NT2/D1 (cell line): ENCODE data around the gene KAZN.

Experiments
- SUZ12 ChIP-seq: IDR thresholded peaks from 2 replicates; pipeline ENCODE4 v1.6.1; 2011; ENCODE audit not compliant: insufficient read length, insufficient read depth; ENCODE audit errors: extremely low read depth
- YY1 ChIP-seq: IDR thresholded peaks from 2 replicates; pipeline ENCODE4 v1.6.1; 2011; ENCODE audit not compliant: insufficient read length, insufficient read depth
- ZNF274 ChIP-seq: IDR thresholded peaks from 2 replicates; pipeline ENCODE4 v1.6.1; 2011; ENCODE audit warnings: mild to moderate bottlenecking, low read depth, low read length

GRCh38 chr1:14852291-14852690 is 253.8 kb downstream of the KAZN start:
- no peak for TF ChIP-seq SUZ12
- TF ChIP-seq ZNF274: no peak
- TF ChIP-seq YY1: no peak
